DOHH2 (cell line): Measurements from ENCODE around the gene KCTD5.
A peak's percentile ranks its signal among the peaks of the same experiment; 100 is the strongest.

Experiments
- H3F3A ChIP-seq: fragments of 200-600 bp; sonication (generic), shearing (Covaris generic); 2 replicates; pipeline ENCODE4 v1.6.0; 2016; ENCODE audit warnings: antibody characterized with exemption, mild to moderate bottlenecking; ENCODE audit not compliant: control insufficient read depth, insufficient read depth
- H3K27ac ChIP-seq: fragments of 200-600 bp; sonication (generic); 2 replicates; pipeline ENCODE4 v1.5.1; 2014; ENCODE audit warnings: low read depth, mild to moderate bottlenecking, low read length, moderate library complexity
- H3K27me3 ChIP-seq: fragments of 200-600 bp; sonication (generic); 2 replicates; pipeline ENCODE4 v1.6.1; 2014; ENCODE audit warnings: mild to moderate bottlenecking, low read length, mixed read lengths; ENCODE audit not compliant: control insufficient read depth
- H3K36me3 ChIP-seq: fragments of 200-600 bp; sonication (generic); 2 replicates; pipeline ENCODE4 v1.6.1; 2014; ENCODE audit warnings: mild to moderate bottlenecking, low read length, moderate library complexity, mixed read lengths; ENCODE audit not compliant: control insufficient read depth
- H3K4me1 ChIP-seq: fragments of 200-600 bp; sonication (generic); 2 replicates; pipeline ENCODE4 v1.6.1; 2014; ENCODE audit warnings: mild to moderate bottlenecking, low read length, mixed read lengths; ENCODE audit not compliant: control insufficient read depth
- H3K4me2 ChIP-seq: fragments of 200-600 bp; sonication (generic); 2 replicates; pipeline ENCODE4 v1.6.0; 2014; ENCODE audit warnings: mild to moderate bottlenecking, low read length, moderate library complexity
- H3K4me3 ChIP-seq: fragments of 200-600 bp; sonication (generic); 2 replicates; pipeline ENCODE4 v1.5.1; 2014; ENCODE audit warnings: mild to moderate bottlenecking, low read length, mixed read lengths
- H3K79me2 ChIP-seq: fragments of 200-600 bp; sonication (generic); 2 replicates; pipeline ENCODE4 v1.6.1; 2014; ENCODE audit warnings: mild to moderate bottlenecking, low read length, mixed read lengths; ENCODE audit not compliant: control insufficient read depth
- H3K9me2 ChIP-seq: fragments of 200-600 bp; sonication (generic); replicated peaks from 2 replicates; pipeline ENCODE4 v1.6.1; 2014; ENCODE audit warnings: mild to moderate bottlenecking, low read length, mixed read lengths; ENCODE audit not compliant: control insufficient read depth
- H3K9me3 ChIP-seq: fragments of 200-600 bp; sonication (generic); 2 replicates; pipeline ENCODE4 v1.6.1; 2014; ENCODE audit warnings: antibody characterized with exemption, low read length, mixed read lengths; ENCODE audit not compliant: control insufficient read depth, insufficient read depth
- H4K20me1 ChIP-seq: fragments of 200-600 bp; sonication (generic); 2 replicates; pipeline ENCODE4 v1.6.0; 2014; ENCODE audit warnings: low read depth, mild to moderate bottlenecking, antibody characterized with exemption, low read length, moderate library complexity; ENCODE audit not compliant: control insufficient read depth, insufficient read depth
- CTCF ChIP-seq: fragments of 200-600 bp; sonication (generic); IDR thresholded peaks from one replicate; pipeline ENCODE4 v1.5.1; 2014; ENCODE audit warnings: antibody characterized with exemption, mild to moderate bottlenecking, low read depth, low read length; ENCODE audit not compliant: poor library complexity, severe bottlenecking
- EZH2phosphoT487 ChIP-seq: fragments of 200-600 bp; sonication (generic); IDR thresholded peaks from 2 replicates; pipeline ENCODE4 v1.6.1; 2017; ENCODE audit warnings: borderline replicate concordance, mild to moderate bottlenecking, antibody characterized with exemption, low read length, moderate library complexity, mixed read lengths

The KCTD5 gene

GRCh38 chr16:2715966-2716885, 33.9 kb downstream of the KCTD5 start:
- H3K36me3 ChIP-seq, result no peaks in the 10 kb centered on the region
- H3K4me2 ChIP-seq, result peak overlapping the region; percentile 57
- no peak overlapping the region; the same call in 1 of the 2 replicates for H3K4me3 ChIP-seq

GRCh38 chr16:2716948-2717347, 34.6 kb downstream of the KCTD5 start:
- no peaks in the 10 kb centered on the region for H3K9me3 ChIP-seq
- no peak overlapping the region for H3K4me3 ChIP-seq
- H3K36me3 ChIP-seq, result no peaks in the 10 kb centered on the region
- peaks cover 4% of the 10 kb centered on the region; the same call in 1 of the 2 replicates for H3K27me3 ChIP-seq
- H3K79me2 ChIP-seq, result no peaks in the 10 kb centered on the region
- H4K20me1 ChIP-seq, result no peaks in the 10 kb centered on the region; the same call in 1 of the 2 replicates
- TF ChIP-seq EZH2phosphoT487 (no peak), CTCF (no peak)
- H3K4me2 ChIP-seq, result no peak overlapping the region
- H3K4me1 ChIP-seq, result peaks cover 10% of the 10 kb centered on the region
- H3K9me2 ChIP-seq, result no peaks in the 10 kb centered on the region
- no peak overlapping the region for H3K27ac ChIP-seq
- no peaks in the 10 kb centered on the region; the same call in 1 of the 2 replicates for H3F3A ChIP-seq

More at GRCh38 chr16:2715966-2716885, 33.9 kb downstream of the KCTD5 start:
- TF ChIP-seq CTCF (no peak), EZH2phosphoT487 (no peak)
- Histone ChIP-seq H3K9me2 (no peaks in the 10 kb centered on the region), H3K9me3 (no peaks in the 10 kb centered on the region), H3K4me1 (peaks cover 4% of the 10 kb centered on the region), H4K20me1 (no peaks in the 10 kb centered on the region; the same call in 1 of the 2 replicates), H3K27ac (no peak overlapping the region), H3K27me3 (peaks cover 4% of the 10 kb centered on the region; the same call in 1 of the 2 replicates), H3K79me2 (no peaks in the 10 kb centered on the region), H3F3A (no peaks in the 10 kb centered on the region; the same call in 1 of the 2 replicates)

- Histone ChIP-seq H3K4me3 (no peak overlapping the region), H3K9me2 (no peaks in the 10 kb centered on the region), H3K36me3 (no peaks in the 10 kb centered on the region), H4K20me1 (no peaks in the 10 kb centered on the region; the same call in 1 of the 2 replicates), H3K9me3 (no peaks in the 10 kb centered on the region), H3F3A (no peaks in the 10 kb centered on the region; the same call in 1 of the 2 replicates), H3K27ac (no peak overlapping the region), H3K4me1 (peaks cover 10% of the 10 kb centered on the region), H3K27me3 (peaks cover 4% of the 10 kb centered on the region; the same call in 1 of the 2 replicates), H3K4me2 (no peak overlapping the region), H3K79me2 (no peaks in the 10 kb centered on the region)
- TF ChIP-seq CTCF (no peak), EZH2phosphoT487 (no peak)
Observed at GRCh38 chr16:2717383-2718263, 35.3 kb downstream of the KCTD5 start.
